Transverse colon (tissue), 4 donors: Measurements from ENCODE around the gene KLHDC7B. TPM values are rescaled to one million over a fixed set of nuclear protein-coding genes. Genes with fewer than 3 reads are reported as not detected.

ENCODE experiments used
- DNase-seq: peaks from one replicate; pipeline ENCODE4 v3.0.0-alpha.2; 2019
- H3K27ac ChIP-seq, 4 donors: fragments of 200-600 bp; sonication (generic); 2 replicates each; pipeline ENCODE4 v1.5.1; 2016 to 2018; ENCODE audit warnings: inconsistent platforms in 4 of 4
- H3K27me3 ChIP-seq: fragments of 200-600 bp; sonication (generic); 2 replicates; pipeline ENCODE4 v1.5.1; 2017; ENCODE audit warnings: inconsistent platforms
- H3K36me3 ChIP-seq, 4 donors: fragments of 200-600 bp; sonication (generic); 2 replicates each; pipeline ENCODE4 v1.5.1; 2017 to 2019; ENCODE audit warnings: inconsistent platforms in 4 of 4
- H3K4me1 ChIP-seq, 4 donors: fragments of 200-600 bp; sonication (generic); 2 replicates each; pipeline ENCODE4 v1.5.1; 2017 to 2020; ENCODE audit warnings: inconsistent platforms in 4 of 4
- H3K4me3 ChIP-seq, 4 donors: fragments of 200-600 bp; sonication (generic); 1 replicate in 1 of 4; 2 replicates in 3 of 4; pipeline versions ENCODE4 v1.5.1 to v1.6.1; 2017 to 2019; ENCODE audit warnings: inconsistent platforms in 4 of 4
- H3K9me3 ChIP-seq, 2 donors: fragments of 200-600 bp; sonication (generic); 2 replicates each; pipeline ENCODE4 v1.5.1; 2017 to 2019; ENCODE audit warnings: inconsistent platforms in 2 of 2
- EP300 ChIP-seq: sonication (generic); formaldehyde crosslinking; IDR thresholded peaks from one replicate; pipeline ENCODE4 v1.6.1; 2017; ENCODE audit warnings: antibody characterized with exemption, low read depth
- POLR2A ChIP-seq: fragments of 450-650 bp; IDR thresholded peaks from one replicate; pipeline ENCODE4 v1.6.1; 2016; ENCODE audit warnings: antibody characterized with exemption, mild to moderate bottlenecking, moderate library complexity
- POLR2AphosphoS5 ChIP-seq, 3 donors: sonication (generic); formaldehyde crosslinking; IDR thresholded peaks; one replicate each; pipeline ENCODE4 v1.6.1; 2016; ENCODE audit warnings: antibody characterized with exemption in 3 of 3
- WGBS, 2 donors: methylation state at CpG; one replicate each; pipeline ENCODE4 v1.1.5; 2018; ENCODE audit warnings: low coverage in 1 of 2; 5-methylcytosine and 5-hydroxymethylcytosine counted together
- in situ Hi-C, 4 donors: fragments of 200-750 bp; cut with MboI; loops; one replicate each; pipeline versions ENCODE4 v1.15.0 to v1.15.1; 2017; ENCODE audit warnings: low sequenced_read_pairs in 3 of 4, low pct_ligation_motif_present in 1 of 4, low pct_unique_long_range_greater_than_20kb in 1 of 4
- intact Hi-C: fragments of 100-400 bp; cut with DNase I; formaldehyde crosslinking; loops from one replicate; pipeline ENCODE4 v1.15.1; 2023; ENCODE audit warnings: low total_unique reads
- total RNA-seq, 4 donors: library from RNA; depleted of rRNA; stranded (reverse); fragments of >200 nt; gene quantifications; one replicate each; pipeline ENCODE4 v1.1.0, GENCODE V29; 2016
- TF ChIP-seq, protein P1 (sequence below), 5 experiments: fragments of 200-600 bp in 3 of 5; fragments of 450-650 bp in 2 of 5; sonication (generic) in 3 of 5; IDR thresholded peaks; 1 replicate in 2 of 5; 2 replicates in 3 of 5; pipeline ENCODE4 v1.5.1; 2016 to 2017; ENCODE audit warnings: antibody characterized with exemption in 5 of 5, inconsistent platforms in 3 of 5, mild to moderate bottlenecking in 2 of 5, moderate library complexity in 1 of 5

KLHDC7B gene
- total RNA-seq, result 1 to 10 TPM in 1 of 4 donors, under 1 TPM in 2, not detected in 1; 0.14 to 1.5 (median 0.32) TPM

DNA sequence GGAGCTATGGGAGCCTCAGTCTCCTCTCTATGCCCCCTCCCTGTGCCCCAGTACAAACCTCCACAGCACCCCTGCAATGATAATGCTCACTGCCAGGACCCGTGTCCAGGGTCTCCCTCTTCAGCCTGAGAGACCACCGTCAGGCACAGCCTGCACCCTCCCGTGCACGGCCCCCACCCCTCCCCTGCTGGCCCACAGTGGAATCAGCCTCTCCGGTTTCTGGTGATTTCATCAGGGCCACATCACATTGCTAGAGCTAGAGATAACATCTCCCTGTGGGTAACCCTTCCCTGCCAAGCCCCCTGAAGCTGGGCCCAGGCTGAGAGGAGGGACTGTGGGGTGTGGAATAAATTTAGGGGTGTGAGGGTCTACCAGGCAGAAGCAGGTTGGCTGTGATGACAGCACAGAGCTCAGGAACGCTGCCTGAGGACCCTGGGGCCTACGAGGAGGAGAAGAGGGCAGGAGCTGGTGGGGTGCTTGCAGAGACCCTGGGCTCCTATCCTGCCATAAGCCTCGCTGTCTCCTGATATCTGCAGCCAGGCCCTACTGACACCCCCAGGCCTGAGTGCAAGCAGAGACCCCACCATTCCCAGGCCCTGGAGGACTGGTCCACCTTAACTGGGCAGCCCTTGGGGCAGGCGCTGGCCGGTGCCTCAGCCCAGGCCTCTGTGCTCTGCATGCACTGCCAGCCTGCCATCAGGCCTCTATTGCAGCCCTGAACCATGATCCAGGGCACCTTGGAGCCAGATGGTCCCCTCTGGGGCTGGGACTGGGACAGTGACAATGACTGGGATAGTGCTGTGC lies at the start of gene KLHDC7B:
TSS of gene KLHDC7B (plus strand) at position 378 of the 804 bp plus-strand sequence. CDS start at position 723, 345 bp downstream.
- peak within 1 kb of the TSS; percentile 40 to 65 (median 54) for H3K27ac ChIP-seq
- TF ChIP-seq, protein P1, sequence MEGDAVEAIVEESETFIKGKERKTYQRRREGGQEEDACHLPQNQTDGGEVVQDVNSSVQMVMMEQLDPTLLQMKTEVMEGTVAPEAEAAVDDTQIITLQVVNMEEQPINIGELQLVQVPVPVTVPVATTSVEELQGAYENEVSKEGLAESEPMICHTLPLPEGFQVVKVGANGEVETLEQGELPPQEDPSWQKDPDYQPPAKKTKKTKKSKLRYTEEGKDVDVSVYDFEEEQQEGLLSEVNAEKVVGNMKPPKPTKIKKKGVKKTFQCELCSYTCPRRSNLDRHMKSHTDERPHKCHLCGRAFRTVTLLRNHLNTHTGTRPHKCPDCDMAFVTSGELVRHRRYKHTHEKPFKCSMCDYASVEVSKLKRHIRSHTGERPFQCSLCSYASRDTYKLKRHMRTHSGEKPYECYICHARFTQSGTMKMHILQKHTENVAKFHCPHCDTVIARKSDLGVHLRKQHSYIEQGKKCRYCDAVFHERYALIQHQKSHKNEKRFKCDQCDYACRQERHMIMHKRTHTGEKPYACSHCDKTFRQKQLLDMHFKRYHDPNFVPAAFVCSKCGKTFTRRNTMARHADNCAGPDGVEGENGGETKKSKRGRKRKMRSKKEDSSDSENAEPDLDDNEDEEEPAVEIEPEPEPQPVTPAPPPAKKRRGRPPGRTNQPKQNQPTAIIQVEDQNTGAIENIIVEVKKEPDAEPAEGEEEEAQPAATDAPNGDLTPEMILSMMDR (IDR thresholded peaks at IDR 0.05), result no peak
- TF ChIP-seq POLR2AphosphoS5 (IDR thresholded peaks at IDR 0.05), result no peak
- no peak for TF ChIP-seq POLR2A
- no peak for TF ChIP-seq EP300
- in situ Hi-C loops (no loop called here), intact Hi-C loops (no loop called here)
- H3K4me3 ChIP-seq, result no peak within 1 kb of the TSS
- H3K9me3 ChIP-seq, result no peaks in the 10 kb centered on the region
- H3K27me3 ChIP-seq, result peaks cover 43% of the 10 kb centered on the region
- peaks cover 14 to 48% (median 28%) of the 10 kb centered on the region in 4 donors for H3K4me1 ChIP-seq
- H3K36me3 ChIP-seq, result no peaks in the 10 kb centered on the region
- DNase-seq, result no peak
- 79% methylated on average over 10 of the region's 10 CpGs; no CpG with 5 or more reads in 1 of the 2 donors for WGBS, 2 donors

DNA sequence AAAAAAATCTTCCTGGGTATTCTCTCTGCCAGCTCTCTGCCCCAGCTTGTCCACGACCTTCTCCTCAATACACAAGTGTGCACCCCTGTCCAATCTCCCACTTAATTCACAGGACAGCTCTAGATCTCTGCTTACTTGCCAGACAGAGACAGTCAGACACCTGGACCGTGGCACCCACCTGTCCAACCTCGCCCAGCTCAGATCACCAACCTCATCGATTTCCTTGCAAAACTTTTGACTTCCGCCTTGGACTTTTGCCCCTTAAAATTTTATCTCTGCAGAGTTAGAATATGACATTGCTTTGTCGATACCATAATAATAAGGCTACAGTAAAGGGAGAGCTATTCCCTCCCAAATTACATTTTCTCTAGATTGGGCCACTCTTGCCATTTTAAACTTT lies 48.6 kb upstream of the KLHDC7B start:
- DNase-seq, result no peak
- Histone ChIP-seq H3K36me3 (no peaks in the 10 kb centered on the region), H3K4me1 (peaks cover 0 to 18% (median 6%) of the 10 kb centered on the region in 4 donors), H3K9me3 (no peaks in the 10 kb centered on the region), H3K27me3 (no peaks in the 10 kb centered on the region), H3K27ac (peak overlapping the region in 1 of 4 donors; percentile 58), H3K4me3 (no peak overlapping the region)
- TF ChIP-seq POLR2AphosphoS5 (IDR thresholded peaks at IDR 0.05) (no peak), POLR2A (no peak), EP300 (no peak)
- TF ChIP-seq, protein P1 (IDR thresholded peaks at IDR 0.05), result no peak
- WGBS, 2 donors, result 47 to 52% methylated on average over 6 of the region's 6 CpGs
- intact Hi-C loops (no loop called here), in situ Hi-C loops (loop anchor here in 1 of 4 donors (10.0 kb wide), 1 partner anchor 232 kb away; the partner anchor contains the start of gene MAPK12)

DNA sequence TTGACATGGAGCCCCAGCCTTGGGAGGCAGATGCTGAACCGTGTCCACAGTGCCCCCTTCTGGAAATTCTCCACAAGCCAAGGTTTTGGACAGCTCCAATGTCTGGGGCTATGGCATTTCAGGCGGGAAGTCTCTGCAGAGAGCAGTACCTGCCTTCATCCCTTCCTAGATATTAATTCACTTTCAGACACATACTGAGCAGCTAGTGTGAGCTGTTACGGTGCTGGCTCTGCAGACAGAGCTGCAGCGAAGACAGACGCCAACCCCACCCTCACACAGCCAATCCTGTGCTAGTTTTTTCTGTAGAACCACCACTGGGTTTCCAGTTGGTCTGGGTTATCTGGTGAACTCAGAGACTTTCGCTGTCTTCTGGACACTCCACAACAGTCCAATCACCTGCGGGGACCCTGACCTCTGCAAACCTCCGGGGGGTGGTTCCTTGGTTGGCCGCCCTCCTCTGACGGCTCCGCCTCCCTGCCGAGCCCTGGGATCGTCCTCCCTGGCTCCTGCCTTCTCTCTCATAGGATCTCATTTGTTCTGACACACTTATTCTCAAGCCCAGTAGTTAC lies 47.3 kb upstream of the KLHDC7B start:
- 0 to 8% methylated on average over 1 to 13 of the region's 13 CpGs for WGBS, 2 donors
- in situ Hi-C loops, result loop anchor here in 1 of 4 donors (10.0 kb wide), 1 partner anchor 234 kb away; the partner anchor contains the start of gene MAPK12

DNA sequence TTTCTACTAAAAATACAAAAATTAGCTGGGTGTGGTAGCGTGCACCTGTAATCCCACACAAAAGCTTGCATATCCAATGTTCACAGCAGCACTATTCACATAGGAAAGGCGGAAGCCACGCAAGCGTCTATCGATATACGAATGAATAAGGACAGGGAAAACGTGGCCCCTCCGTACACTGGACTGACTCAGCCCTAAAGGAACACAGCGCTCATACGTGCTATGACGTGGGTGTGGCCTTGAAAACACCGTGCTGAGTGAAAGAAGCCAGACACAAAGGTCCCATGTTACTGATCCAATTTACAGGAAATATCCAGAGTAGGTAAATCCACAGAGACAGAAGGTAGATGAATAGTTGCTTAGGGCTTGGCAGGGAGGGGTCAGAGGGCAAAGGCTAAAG lies 45.2 kb upstream of the KLHDC7B start:
- Histone ChIP-seq H3K4me1 (peaks cover 0 to 18% (median 6%) of the 10 kb centered on the region in 4 donors), H3K4me3 (no peak overlapping the region), H3K27ac (no peak overlapping the region), H3K27me3 (no peaks in the 10 kb centered on the region), H3K36me3 (peaks cover 0 to 4% (median 0%) of the 10 kb centered on the region in 4 donors), H3K9me3 (no peaks in the 10 kb centered on the region)
- in situ Hi-C loops, result no loop called here
- WGBS, 2 donors, result 86 to 96% methylated on average over 4 to 12 of the region's 12 CpGs
- no peak for TF ChIP-seq POLR2AphosphoS5 (IDR thresholded peaks at IDR 0.05)
- TF ChIP-seq, protein P1 (IDR thresholded peaks at IDR 0.05), result no peak
- no peak for TF ChIP-seq EP300
- DNase-seq, result no peak
- intact Hi-C loops, result no loop called here

More for the DNA sequence above, 47.3 kb upstream of the KLHDC7B start:
- TF ChIP-seq, protein P1 (IDR thresholded peaks at IDR 0.05), result peak; percentile 56 to 72 (median 58)
- no peak for TF ChIP-seq EP300
- peaks cover 0 to 18% (median 6%) of the 10 kb centered on the region in 4 donors for H3K4me1 ChIP-seq
- H3K27ac ChIP-seq, result peak overlapping the region in 1 of 4 donors; percentile 58
- DNase-seq, result peak; percentile 84
- intact Hi-C loops, result no loop called here
- no peak overlapping the region for H3K4me3 ChIP-seq
- no peaks in the 10 kb centered on the region for H3K9me3 ChIP-seq
- H3K27me3 ChIP-seq, result no peaks in the 10 kb centered on the region
- H3K36me3 ChIP-seq, result no peaks in the 10 kb centered on the region
